ENCODE results near the gene CMTM7.

Gene CMTM7

GRCh38 chr3:32411442-32411841, 19.8 kb downstream of the CMTM7 start:
- FAIRE-seq = no peak
- DNase-seq (ENCODE audit: insufficient read length, low spot score) = no peak

GRCh38 chr3:32412887-32413286, 21.2 kb downstream of the CMTM7 start:
- FAIRE-seq = no peak
- DNase-seq (ENCODE audit: insufficient read length, low spot score) = no peak

- no peak for FAIRE-seq
- DNase-seq (ENCODE audit: insufficient read length, low spot score) = no peak
Observed at GRCh38 chr3:32413845-32414521, 22.3 kb downstream of the CMTM7 start.

GRCh38 chr3:32414522-32415202, 23.0 kb downstream of the CMTM7 start:
- no peak for DNase-seq (ENCODE audit: insufficient read length, low spot score)
- FAIRE-seq = peak; percentile 28

GRCh38 chr3:32419742-32420125, 28.1 kb downstream of the CMTM7 start:
- DNase-seq (ENCODE audit: insufficient read length, low spot score) (no peak), FAIRE-seq (peak; percentile 67)

GRCh38 chr3:32420126-32421038, 28.7 kb downstream of the CMTM7 start:
- no peak for DNase-seq (ENCODE audit: insufficient read length, low spot score)
- FAIRE-seq = peak; percentile 91

GRCh38 chr3:32421185-32421584, 29.5 kb downstream of the CMTM7 start:
- peak; percentile 21 for FAIRE-seq

GRCh38 chr3:32421991-32422859, 30.6 kb downstream of the CMTM7 start:
- FAIRE-seq (peak; percentile 49), DNase-seq (ENCODE audit: insufficient read length, low spot score) (no peak)

More at GRCh38 chr3:32421185-32421584, 29.5 kb downstream of the CMTM7 start:
- DNase-seq (ENCODE audit: insufficient read length, low spot score) = no peak

GRCh38 chr3:32422943-32423342, 31.3 kb downstream of the CMTM7 start:
- FAIRE-seq = peak; percentile 72
- no peak for DNase-seq (ENCODE audit: insufficient read length, low spot score)

- FAIRE-seq = peak; percentile 84
Observed at GRCh38 chr3:32423534-32423933, 31.9 kb downstream of the CMTM7 start.

GRCh38 chr3:32423956-32424557, 32.4 kb downstream of the CMTM7 start:
- FAIRE-seq (peak; percentile 4), DNase-seq (ENCODE audit: insufficient read length, low spot score) (no peak)

More at GRCh38 chr3:32423534-32423933, 31.9 kb downstream of the CMTM7 start:
- no peak for DNase-seq (ENCODE audit: insufficient read length, low spot score)

GRCh38 chr3:32424581-32425250, 33.1 kb downstream of the CMTM7 start:
- FAIRE-seq = no peak

GRCh38 chr3:32428092-32429068, 36.7 kb downstream of the CMTM7 start:
- FAIRE-seq = peak; percentile 97
- peak; percentile 44 for DNase-seq (ENCODE audit: insufficient read length, low spot score)

More at GRCh38 chr3:32424581-32425250, 33.1 kb downstream of the CMTM7 start:
- DNase-seq (ENCODE audit: insufficient read length, low spot score) = no peak

GRCh38 chr3:32430900-32431299, 39.2 kb downstream of the CMTM7 start:
- DNase-seq (ENCODE audit: insufficient read length, low spot score) = no peak
- FAIRE-seq = no peak

GRCh38 chr3:32431481-32431880, 39.8 kb downstream of the CMTM7 start:
- DNase-seq (ENCODE audit: insufficient read length, low spot score) (no peak), FAIRE-seq (no peak)

GRCh38 chr3:32432045-32432710, 40.5 kb downstream of the CMTM7 start:
- DNase-seq (ENCODE audit: insufficient read length, low spot score) (no peak), FAIRE-seq (no peak)

- FAIRE-seq = peak; percentile 95
- no peak for DNase-seq (ENCODE audit: insufficient read length, low spot score)
Observed at GRCh38 chr3:32432711-32433530, 41.3 kb downstream of the CMTM7 start.

Data from GM19239 (cell line).